Cardiac fibroblast (primary cell): Measurements from ENCODE around the gene RBMS1.
"Not testable (repeated sequence)": the region's sequence is repeated elsewhere in the genome, so short reads cannot be mapped to it uniquely, and the experiment has no call there.

Source experiments
- DNase-seq, 2 donors: peaks; one replicate each; pipeline versions ENCODE4 v3.0.0 to v3.0.0-alpha.2; 2010; ENCODE audit warnings: low read depth in 2 of 2
- H3K4me3 ChIP-seq, 2 donors: replicated peaks in 1 of 2; 1 replicate in 1 of 2; 2 replicates in 1 of 2; pipeline ENCODE4 v1.5.1; 2011; ENCODE audit warnings: low read depth in 2 of 2, low read length in 2 of 2, mild to moderate bottlenecking in 2 of 2, moderate library complexity in 1 of 2
- CTCF ChIP-seq: IDR thresholded peaks from one replicate; pipeline ENCODE4 v1.5.1; 2011; ENCODE audit warnings: low read depth, mild to moderate bottlenecking, low read length, inconsistent platforms

The RBMS1 gene

DNA sequence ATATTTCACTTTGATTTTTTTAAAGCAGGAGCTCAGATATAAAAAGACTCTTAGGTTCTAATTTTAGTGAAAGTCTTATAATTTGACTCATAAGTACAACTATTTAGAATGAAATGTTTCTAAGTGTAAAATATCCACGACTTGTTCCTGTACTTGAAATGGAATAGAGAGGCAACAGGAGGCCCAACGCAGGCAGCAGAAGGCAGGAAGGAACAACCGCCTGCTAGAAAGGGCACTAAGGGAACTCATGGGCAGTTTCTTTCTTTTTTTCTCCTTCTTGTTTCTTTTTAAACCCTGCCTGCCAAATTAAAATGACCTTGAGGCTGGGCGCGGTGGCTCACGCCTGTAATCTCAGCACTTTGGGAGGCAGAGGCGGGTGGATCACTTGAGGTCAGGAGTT lies 51.0 kb downstream of the RBMS1 start:
- no peak overlapping the region for H3K4me3 ChIP-seq
- DNase-seq, result no peak
- no peak for TF ChIP-seq CTCF

- no peak for TF ChIP-seq CTCF
- H3K4me3 ChIP-seq, result no peak overlapping the region
- DNase-seq, result no peak
Observed at GRCh38 chr2:160440888-160441287, 52.7 kb downstream of the RBMS1 start.

- not testable (repeated sequence) for DNase-seq, H3K4me3 ChIP-seq
Observed at GRCh38 chr2:160439038-160439437, 54.6 kb downstream of the RBMS1 start.

DNA sequence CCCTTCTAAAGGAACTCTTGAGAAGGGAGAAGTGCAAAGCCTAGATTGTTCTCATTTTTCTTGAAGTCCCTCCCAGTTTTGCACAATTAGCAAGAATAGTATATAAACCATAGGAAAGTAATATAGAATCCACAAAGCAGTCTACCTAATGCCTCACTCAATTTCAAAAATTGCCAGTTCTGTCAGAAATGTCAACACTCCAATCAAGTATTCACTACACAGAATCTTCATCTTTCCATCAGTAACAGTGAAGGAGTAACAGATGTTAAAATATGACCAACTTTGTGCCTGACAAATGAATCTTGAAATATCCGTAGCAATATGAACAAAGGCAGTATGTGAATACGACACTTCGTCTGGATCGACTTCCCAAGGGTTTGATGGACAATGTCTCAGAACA lies 56.3 kb downstream of the RBMS1 start:
- no peak overlapping the region for H3K4me3 ChIP-seq
- DNase-seq, result no peak
- no peak for TF ChIP-seq CTCF

- DNase-seq, result no peak
- no peak for TF ChIP-seq CTCF
- no peak overlapping the region for H3K4me3 ChIP-seq
Observed at GRCh38 chr2:160434254-160434948, 59.2 kb downstream of the RBMS1 start.

- no peak for TF ChIP-seq CTCF
- H3K4me3 ChIP-seq, result no peak overlapping the region
- no peak for DNase-seq
Observed at GRCh38 chr2:160433466-160434140, 60.0 kb downstream of the RBMS1 start.

DNA sequence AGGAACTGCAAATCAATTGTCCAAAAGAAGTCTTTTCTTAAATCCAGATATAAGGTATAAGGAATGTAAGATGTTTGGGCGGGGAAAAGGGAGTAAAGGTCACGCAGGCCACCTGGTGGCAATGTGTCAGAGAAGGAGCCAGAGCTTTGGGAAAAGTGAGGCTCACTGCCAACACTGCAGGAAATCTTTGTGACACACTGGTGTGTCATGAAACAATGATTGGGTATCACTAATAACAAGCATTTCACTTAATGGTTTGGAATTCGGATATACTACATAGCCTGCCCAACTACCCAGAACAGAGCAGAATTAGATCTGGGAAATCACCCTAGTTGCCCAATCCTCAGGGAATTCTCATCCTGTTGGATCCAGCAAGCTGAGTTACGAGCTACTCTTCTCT lies 61.0 kb downstream of the RBMS1 start:
- TF ChIP-seq CTCF, result no peak
- no peak overlapping the region for H3K4me3 ChIP-seq
- DNase-seq, result peak; percentile 46 to 84
